GM18909 (cell line): ENCODE data around the gene LRRC37A3.
"Not testable (repeated sequence)": the region's sequence is repeated elsewhere in the genome, so short reads cannot be mapped to it uniquely, and the experiment has no call there.

ENCODE experiments used
- ATAC-seq: cut with Tn5 transposase; IDR thresholded peaks from one replicate; pipeline ENCODE4 v1.9.1; 2021; ENCODE audit warnings: mild to moderate bottlenecking; ENCODE audit not compliant: unreplicated experiment, poor library complexity

LRRC37A3 gene

GRCh38 chr17:64919289-64920025 is at the start of gene LRRC37A3:
Gene LRRC37A3, minus strand, starts transcription at chr17:64919478. Its CDS starts 22,221 bp downstream, at chr17:64897257.
- ATAC-seq, result peak; percentile 94

DNA sequence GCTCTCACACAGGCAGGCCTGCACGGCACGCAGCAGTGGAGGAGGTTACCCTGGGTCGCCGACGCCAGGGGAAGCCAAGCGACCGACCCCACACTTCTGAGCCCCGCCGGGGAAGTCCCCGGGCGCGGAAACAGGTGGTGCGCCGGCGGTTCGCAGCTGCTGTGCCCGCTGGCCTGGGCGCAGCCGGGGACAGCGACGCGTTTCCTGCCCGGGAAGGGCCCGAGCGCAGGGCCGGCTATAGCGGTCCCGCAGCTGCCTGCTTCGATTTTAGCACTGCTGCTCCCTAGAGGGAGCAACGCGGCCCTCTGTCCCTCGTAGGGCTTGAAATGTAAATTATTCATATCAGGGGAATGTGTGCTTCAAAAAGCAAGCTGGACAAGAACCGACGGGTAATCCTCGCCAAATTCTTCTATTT is 46.6 kb upstream of the LRRC37A3 start:
- peak; percentile 93 for ATAC-seq

DNA sequence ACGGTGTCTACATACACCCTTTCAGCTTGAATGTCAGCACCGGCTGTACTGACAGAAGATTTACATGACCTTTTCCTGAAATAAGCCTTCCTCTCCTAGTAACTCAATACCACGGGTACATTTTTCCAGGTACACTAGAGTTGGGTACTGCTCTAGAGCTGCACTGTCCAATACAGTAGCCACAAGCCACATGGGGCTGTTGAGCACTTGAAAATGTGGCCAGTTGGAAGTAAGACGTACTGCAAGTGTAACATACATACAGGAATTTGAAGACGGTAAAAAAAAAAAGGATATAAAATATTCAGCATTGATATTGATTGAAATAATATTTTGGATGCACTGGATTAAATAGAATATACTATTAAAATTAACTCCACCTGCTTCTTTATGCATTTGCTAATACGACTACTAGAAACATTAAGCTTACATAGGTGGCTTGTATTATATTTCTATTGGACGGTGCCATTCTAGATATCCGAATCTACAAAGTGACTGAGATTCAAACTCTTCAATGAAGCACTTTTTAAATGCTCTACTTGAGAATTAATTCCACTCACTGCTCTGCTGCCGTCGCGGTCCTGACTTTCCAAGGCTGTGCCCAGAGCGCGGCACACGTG is 46.1 kb upstream of the LRRC37A3 start:
- ATAC-seq, result not testable (repeated sequence)

DNA sequence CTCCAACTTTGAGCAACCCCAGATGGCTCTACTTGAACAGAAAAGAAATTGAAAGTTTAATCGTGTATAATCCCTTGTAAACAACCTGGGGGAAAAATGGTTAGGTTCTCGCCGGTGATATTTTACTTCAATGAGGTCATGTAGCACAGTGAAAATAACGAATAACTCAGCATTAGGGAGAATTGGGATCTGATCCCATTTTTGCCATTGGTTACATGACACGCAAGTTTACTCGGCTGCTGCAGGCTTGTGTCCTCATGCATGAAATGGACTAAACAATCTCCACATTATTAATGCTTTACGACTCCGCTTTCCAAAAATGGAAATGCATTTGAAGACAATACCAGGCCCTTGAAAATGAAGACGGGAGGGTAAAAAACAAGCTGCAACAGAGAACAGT is 45.5 kb upstream of the LRRC37A3 start:
- no peak for ATAC-seq

DNA sequence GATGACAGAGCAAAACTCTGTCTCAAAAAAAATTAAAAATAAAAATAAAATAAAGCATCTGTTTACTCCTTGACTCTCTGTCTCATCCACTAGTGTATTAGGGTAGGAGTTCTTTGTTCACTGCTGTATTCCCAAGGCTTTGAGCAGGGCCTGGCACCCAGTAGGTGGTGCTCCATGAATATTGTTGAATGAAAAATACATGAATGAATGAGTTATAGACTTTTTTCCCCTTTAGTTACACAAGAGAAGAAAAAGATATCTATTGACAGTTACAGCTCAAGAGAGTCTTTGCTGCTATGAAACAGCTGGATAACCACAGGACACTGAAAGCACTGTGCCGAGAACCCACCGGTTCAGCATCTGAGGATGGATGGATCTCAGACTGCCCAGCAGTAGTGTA is 44.5 kb upstream of the LRRC37A3 start:
- not testable (repeated sequence) for ATAC-seq

DNA sequence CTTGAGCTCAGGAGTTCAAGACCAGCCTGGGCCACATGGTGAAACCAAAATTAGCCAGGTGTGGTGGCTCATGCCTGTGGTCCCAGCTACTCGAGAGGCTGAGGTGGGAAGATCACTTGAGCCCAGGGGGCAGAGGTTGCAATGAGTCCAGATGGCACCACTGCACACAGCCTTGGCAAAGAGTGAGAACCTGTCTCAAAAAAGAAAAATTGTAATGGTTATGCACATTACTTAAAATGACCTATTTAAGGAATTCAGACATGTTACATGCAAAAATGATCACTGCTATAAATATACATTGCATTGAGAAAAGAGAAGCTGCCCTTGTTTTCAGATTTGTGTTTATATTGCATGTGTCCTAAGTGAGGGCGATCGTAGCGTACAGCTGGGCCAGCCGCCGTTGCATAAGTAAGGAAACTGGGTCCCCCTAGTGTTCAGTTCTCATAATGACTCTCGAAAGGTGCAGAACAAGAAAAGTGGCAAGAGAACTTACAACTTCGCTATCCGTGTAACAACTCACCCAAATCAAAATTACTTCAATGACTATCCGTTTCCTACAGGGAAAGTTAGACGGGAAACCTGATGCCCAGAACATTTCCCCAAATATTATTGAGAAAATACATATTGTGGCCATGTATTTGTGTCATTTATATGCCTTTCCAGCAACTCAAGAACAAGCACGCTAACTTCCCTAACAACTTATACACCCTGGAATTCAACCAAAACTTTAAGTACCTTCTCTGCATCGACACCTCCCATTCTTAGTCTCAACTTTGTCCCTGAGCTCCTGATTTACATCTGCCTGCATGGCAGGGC is 42.5 kb upstream of the LRRC37A3 start:
- ATAC-seq, result peak; percentile 49

- no peak for ATAC-seq
Measured at GRCh38 chr17:64951877-64952276, 32.6 kb upstream of the LRRC37A3 start.

GRCh38 chr17:64950871-64951270 is 31.6 kb upstream of the LRRC37A3 start:
- ATAC-seq, result no peak

GRCh38 chr17:64947152-64947551 is 27.9 kb upstream of the LRRC37A3 start:
- no peak for ATAC-seq

DNA sequence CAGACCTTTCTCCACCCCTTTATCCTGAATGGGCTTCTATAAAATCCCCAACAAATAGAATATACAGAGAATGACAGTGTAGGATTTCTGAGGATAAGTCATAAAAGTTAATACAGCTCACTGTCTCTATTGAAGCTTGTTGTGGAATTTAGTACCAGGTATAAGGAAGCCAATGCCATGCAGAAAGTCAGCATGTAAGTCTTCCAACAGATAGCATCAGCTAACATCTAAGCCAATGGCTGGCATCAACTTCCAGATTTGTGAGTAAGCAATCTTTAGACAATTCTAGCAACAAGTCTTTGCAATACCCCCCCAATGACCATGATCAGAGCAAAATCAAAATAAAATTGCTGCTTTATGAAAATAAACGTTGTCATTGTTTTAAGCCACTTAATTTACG is 22.5 kb upstream of the LRRC37A3 start:
- no peak for ATAC-seq

- no peak for ATAC-seq
Measured at GRCh38 chr17:64941045-64941444, 21.8 kb upstream of the LRRC37A3 start.

- ATAC-seq, result no peak
Measured at GRCh38 chr17:64940055-64940454, 20.8 kb upstream of the LRRC37A3 start.

DNA sequence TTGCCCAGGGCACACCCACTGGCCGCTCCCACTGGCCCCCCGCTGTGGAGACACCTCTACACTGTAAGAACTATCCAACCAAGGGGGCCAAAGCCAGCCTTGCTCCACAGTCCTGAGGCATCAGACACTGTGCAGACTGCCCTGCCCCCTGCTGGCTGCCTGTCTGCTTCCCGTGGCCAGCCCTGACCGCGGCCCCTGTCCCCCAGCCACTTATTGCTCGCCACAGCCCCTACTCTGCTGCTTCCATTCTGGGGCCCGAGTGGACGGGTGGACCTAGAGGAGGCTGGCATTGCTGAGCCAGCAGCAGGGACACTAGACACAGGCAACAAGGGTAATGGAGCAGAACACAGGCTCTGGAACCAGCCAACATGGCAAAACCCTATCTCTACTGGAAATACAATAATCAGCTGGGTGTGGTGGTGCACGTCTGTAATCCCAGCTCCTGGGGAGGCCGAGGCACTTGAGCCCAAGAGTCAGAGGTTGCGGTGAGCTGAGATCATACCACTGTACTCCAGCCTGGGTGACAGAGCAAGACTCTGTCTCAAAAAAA is 19.7 kb upstream of the LRRC37A3 start:
- no peak for ATAC-seq

DNA sequence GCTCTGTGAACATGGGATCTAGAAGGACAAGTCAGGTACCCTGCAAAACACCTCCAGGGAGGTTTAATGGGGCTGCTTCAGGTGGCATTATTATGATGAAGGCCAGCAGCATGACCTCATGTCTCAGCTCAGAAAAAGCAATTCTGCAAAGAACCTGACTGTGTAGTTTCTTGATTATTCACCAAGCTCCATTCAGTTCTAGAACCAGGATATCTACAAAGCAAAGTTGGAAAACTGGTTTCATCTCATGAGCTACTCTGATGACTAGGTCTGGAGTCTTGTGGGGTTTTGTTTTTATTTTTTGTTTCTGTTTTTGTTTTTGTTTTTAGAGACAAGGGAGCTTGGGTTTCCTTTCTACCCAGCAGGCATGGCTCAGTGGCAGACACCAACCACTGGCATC is 19.0 kb upstream of the LRRC37A3 start:
- ATAC-seq, result no peak

DNA sequence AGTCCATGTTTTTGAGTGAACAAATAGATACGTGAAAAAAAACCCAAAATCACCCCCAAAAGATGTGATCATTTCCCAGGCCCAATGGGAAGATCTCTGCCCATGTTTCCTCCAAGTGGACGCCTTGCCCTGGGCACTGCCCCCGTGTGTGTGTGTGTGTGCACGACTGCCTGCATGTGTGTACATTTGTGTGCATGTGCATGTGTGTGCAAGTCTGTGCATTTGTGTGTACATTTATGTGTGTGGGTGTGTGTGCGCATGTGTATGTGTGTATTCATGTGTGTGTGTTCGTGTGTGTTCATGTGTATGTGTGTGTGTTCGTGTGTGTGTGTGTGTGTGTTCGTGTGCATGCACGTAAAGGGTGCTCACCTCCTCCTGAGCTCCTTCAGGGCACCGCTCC is 16.8 kb upstream of the LRRC37A3 start:
- no peak for ATAC-seq

DNA sequence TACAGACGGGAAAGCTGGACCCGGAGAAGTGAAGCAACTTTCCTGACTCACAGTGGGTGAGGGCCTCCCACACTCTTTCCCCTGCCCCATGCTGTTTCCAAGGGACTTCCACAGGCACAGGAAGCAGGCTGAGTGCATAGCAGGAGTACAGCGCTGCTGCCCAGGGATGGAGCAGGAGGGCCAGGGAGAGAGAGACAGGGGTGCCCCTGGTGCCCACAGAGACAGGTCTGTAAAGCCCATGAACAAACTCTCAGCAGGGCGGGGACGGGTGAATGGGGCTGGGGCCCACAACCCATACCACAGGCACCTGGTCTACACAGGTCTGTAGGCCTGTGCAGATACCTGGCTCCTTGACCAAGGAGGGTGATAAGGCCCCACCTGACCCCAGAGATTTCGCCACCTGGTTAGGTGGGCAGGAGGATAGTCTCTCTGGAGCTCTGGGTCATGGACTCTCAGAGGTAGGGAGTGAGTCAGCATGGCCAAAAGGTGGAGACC is 15.1 kb upstream of the LRRC37A3 start:
- not testable (repeated sequence) for ATAC-seq

DNA sequence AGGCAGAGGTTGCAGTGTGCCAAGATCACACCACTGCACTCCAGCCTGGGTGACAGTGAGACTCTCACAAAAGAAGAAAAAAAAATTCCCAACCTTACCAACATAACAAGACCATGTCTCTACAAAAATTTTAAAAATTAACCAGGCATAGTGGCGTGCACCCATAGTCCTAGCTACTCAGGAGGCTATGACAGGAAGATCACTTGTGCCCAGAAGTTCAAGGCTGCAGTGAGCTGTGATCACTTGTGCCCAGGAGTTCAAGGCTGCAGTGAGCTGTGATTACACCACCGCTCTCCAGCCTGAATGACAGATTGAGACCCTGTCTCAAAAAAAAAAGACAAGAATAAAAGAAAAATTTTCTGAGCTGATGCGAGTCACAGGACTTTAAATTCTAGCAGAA is 13.6 kb upstream of the LRRC37A3 start:
- ATAC-seq, result not testable (repeated sequence)

GRCh38 chr17:64930374-64930773 is 11.1 kb upstream of the LRRC37A3 start:
- ATAC-seq, result not testable (repeated sequence)

GRCh38 chr17:64929419-64930209 is 10.3 kb upstream of the LRRC37A3 start:
- ATAC-seq, result not testable (repeated sequence)

DNA sequence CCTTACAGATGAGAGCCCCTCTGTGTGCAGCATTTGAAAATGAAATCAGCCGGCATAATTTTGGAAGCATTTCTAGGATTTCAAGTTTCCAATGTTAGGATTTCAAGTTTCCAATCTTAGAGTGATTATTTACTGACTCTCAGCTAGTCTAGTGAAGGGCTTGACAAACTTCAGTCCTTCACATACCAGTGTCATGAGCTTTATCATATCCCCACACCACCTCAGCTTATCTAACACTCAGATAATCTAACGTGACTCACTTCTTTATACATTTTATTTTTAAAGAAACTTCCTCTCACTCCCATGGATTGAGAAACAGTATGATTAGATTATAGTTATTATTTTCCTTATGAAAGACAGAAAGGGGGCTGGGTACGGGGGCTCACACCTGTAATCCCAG is 9.4 kb upstream of the LRRC37A3 start:
- not testable (repeated sequence) for ATAC-seq
